ENCODE measurements around the gene CNOT11.

CNOT11 gene

DNA sequence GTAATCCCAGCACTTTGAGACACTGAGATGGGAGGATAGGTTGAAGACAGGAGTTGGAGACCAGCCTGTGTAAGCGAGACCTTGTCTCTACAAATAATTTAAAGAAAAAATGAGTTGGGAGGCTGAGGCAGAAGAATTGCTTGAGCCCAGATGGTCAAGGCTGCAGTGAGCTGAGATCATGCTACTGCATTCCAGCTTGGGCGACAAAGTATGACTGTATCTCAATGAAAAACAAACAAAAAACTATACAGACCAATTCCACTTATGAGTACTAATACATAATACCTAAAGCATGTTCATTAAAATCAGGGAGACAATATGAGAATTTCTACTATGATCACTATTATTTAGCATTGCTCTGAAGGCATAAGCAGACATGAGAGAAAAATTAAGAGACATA, 43.2 kb downstream of the CNOT11 start:
- H3K4me3 ChIP-seq (ENCODE audit: severe bottlenecking), result no peak overlapping the region
- no peaks in the 10 kb centered on the region for H3K9me3 ChIP-seq (ENCODE audit: severe bottlenecking)
- no peak for DNase-seq (ENCODE audit: low spot score)
- peaks cover 54% of the 10 kb centered on the region for H3K36me3 ChIP-seq (ENCODE audit: low read depth)
- TF ChIP-seq, protein P1, sequence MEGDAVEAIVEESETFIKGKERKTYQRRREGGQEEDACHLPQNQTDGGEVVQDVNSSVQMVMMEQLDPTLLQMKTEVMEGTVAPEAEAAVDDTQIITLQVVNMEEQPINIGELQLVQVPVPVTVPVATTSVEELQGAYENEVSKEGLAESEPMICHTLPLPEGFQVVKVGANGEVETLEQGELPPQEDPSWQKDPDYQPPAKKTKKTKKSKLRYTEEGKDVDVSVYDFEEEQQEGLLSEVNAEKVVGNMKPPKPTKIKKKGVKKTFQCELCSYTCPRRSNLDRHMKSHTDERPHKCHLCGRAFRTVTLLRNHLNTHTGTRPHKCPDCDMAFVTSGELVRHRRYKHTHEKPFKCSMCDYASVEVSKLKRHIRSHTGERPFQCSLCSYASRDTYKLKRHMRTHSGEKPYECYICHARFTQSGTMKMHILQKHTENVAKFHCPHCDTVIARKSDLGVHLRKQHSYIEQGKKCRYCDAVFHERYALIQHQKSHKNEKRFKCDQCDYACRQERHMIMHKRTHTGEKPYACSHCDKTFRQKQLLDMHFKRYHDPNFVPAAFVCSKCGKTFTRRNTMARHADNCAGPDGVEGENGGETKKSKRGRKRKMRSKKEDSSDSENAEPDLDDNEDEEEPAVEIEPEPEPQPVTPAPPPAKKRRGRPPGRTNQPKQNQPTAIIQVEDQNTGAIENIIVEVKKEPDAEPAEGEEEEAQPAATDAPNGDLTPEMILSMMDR (IDR thresholded peaks at IDR 0.05; ENCODE audit: poor library complexity, severe bottlenecking), result no peak
- no peak overlapping the region for H3K27ac ChIP-seq (ENCODE audit: poor library complexity, severe bottlenecking)
- no peaks in the 10 kb centered on the region for H3K4me1 ChIP-seq (ENCODE audit: insufficient read depth, poor library complexity, severe bottlenecking)
- no peak for ATAC-seq (ENCODE audit: low read depth)
- H3K27me3 ChIP-seq (ENCODE audit: insufficient read depth, poor library complexity, severe bottlenecking), result no peaks in the 10 kb centered on the region

DNA sequence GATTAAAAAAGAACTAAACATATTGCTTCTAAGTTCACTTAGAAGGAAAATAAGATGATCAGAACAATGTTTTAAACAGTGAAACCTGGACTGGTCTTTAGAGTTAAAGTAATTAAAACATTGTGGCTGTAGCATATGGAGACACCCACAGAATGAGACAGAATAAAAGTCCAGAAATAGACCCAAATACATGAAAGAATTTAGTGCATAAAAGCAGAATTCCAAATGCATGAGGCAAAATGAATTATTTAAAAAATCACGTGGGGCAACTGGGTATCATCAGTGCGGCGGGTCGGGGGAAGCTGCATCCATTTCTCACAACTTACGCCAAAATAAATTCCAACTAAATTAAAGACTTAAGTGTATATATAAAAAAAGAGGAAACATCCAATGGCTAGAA, 43.7 kb downstream of the CNOT11 start:
- no peaks in the 10 kb centered on the region for H3K27me3 ChIP-seq (ENCODE audit: insufficient read depth, poor library complexity, severe bottlenecking)
- no peaks in the 10 kb centered on the region for H3K4me1 ChIP-seq (ENCODE audit: insufficient read depth, poor library complexity, severe bottlenecking)
- no peak for DNase-seq (ENCODE audit: low spot score)
- ATAC-seq (ENCODE audit: low read depth), result no peak
- H3K36me3 ChIP-seq (ENCODE audit: low read depth), result peaks cover 49% of the 10 kb centered on the region
- no peaks in the 10 kb centered on the region for H3K9me3 ChIP-seq (ENCODE audit: severe bottlenecking)
- H3K4me3 ChIP-seq (ENCODE audit: severe bottlenecking), result no peak overlapping the region
- TF ChIP-seq, protein P1 (IDR thresholded peaks at IDR 0.05; ENCODE audit: poor library complexity, severe bottlenecking), result no peak
- no peak overlapping the region for H3K27ac ChIP-seq (ENCODE audit: poor library complexity, severe bottlenecking)

DNA sequence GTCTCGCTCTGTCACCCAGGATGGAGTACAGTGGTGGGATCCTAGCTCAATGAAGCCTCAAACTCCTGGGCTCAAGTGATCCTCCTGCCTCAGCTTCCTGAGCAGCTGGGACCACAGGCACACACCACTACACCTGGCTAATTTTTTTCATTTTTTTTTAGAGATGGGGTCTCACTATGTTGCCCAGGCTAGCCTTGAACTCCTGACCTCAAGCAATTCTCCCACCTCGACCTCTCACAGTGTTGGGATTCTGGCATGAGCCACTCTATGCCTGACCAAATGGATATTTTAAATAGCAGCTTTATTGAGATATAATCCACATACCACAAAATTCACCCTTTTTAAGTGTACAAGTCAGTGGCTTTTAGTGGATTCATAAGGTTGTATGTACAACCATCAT, 44.7 kb downstream of the CNOT11 start:
- Histone ChIP-seq H3K27ac (ENCODE audit: poor library complexity, severe bottlenecking) (no peak overlapping the region), H3K36me3 (ENCODE audit: low read depth) (peaks cover 49% of the 10 kb centered on the region), H3K4me3 (ENCODE audit: severe bottlenecking) (no peak overlapping the region), H3K27me3 (ENCODE audit: insufficient read depth, poor library complexity, severe bottlenecking) (no peaks in the 10 kb centered on the region), H3K4me1 (ENCODE audit: insufficient read depth, poor library complexity, severe bottlenecking) (peaks cover 8% of the 10 kb centered on the region), H3K9me3 (ENCODE audit: severe bottlenecking) (no peaks in the 10 kb centered on the region)
- DNase-seq (ENCODE audit: low spot score), result no peak
- TF ChIP-seq, protein P1 (IDR thresholded peaks at IDR 0.05; ENCODE audit: poor library complexity, severe bottlenecking), result no peak
- no peak for ATAC-seq (ENCODE audit: low read depth)

DNA sequence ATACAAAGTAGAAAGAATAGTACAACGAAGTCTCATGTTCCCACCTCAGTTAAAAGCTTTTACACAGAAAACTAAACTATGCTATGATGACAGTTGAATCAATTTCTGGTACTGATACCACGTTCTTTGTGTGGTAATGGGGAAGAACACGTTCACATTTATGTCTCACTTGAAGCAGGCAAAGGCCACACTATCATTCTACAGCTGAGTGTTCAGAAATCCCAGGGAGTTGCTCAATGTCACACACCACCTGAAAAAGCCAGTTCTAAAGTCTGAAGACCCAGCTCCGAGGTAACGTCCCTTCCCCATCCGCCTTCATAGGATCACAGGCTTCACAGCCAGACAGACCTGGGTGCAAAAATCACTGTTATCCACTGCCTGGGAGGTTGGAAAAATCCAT, 46.9 kb downstream of the CNOT11 start:
- Histone ChIP-seq H3K27me3 (ENCODE audit: insufficient read depth, poor library complexity, severe bottlenecking) (no peaks in the 10 kb centered on the region), H3K4me1 (ENCODE audit: insufficient read depth, poor library complexity, severe bottlenecking) (peaks cover 11% of the 10 kb centered on the region), H3K4me3 (ENCODE audit: severe bottlenecking) (no peak overlapping the region), H3K27ac (ENCODE audit: poor library complexity, severe bottlenecking) (no peak overlapping the region), H3K9me3 (ENCODE audit: severe bottlenecking) (no peaks in the 10 kb centered on the region), H3K36me3 (ENCODE audit: low read depth) (peaks cover 33% of the 10 kb centered on the region)
- ATAC-seq (ENCODE audit: low read depth) (no peak), DNase-seq (ENCODE audit: low spot score) (no peak)
- TF ChIP-seq, protein P1 (IDR thresholded peaks at IDR 0.05; ENCODE audit: poor library complexity, severe bottlenecking), result no peak

DNA sequence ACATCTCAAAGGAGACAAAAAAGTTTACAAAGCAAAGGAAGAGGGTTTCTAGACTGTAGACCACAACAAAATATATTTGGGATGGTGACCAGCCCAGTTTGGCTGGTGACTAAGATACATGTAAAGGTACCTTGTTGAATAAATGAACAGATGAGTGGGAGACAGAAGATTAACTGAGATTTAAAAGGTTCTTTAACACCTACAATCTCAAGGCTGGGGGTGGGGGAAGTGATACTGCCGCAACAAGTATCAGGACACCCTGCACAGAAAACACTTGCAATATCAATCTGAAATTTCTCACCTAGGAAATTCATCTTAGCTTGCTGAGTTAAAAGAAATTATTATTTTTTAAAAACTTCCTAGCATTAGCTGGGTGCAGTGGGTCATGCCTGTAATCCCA, 47.5 kb downstream of the CNOT11 start:
- H3K27me3 ChIP-seq (ENCODE audit: insufficient read depth, poor library complexity, severe bottlenecking), result no peaks in the 10 kb centered on the region
- H3K36me3 ChIP-seq (ENCODE audit: low read depth), result peaks cover 30% of the 10 kb centered on the region
- H3K4me3 ChIP-seq (ENCODE audit: severe bottlenecking), result no peak overlapping the region
- DNase-seq (ENCODE audit: low spot score) (no peak), ATAC-seq (ENCODE audit: low read depth) (no peak)
- peaks cover 13% of the 10 kb centered on the region for H3K4me1 ChIP-seq (ENCODE audit: insufficient read depth, poor library complexity, severe bottlenecking)
- TF ChIP-seq, protein P1 (IDR thresholded peaks at IDR 0.05; ENCODE audit: poor library complexity, severe bottlenecking), result no peak
- no peak overlapping the region for H3K27ac ChIP-seq (ENCODE audit: poor library complexity, severe bottlenecking)
- no peaks in the 10 kb centered on the region for H3K9me3 ChIP-seq (ENCODE audit: severe bottlenecking)

Data from RWPE2 (cell line).